GF-D8 (cell line): ENCODE results near the gene CLMN.

Experiments
- DNase-seq: peaks from one replicate; lab custom pipeline; 2025; lab: John Stamatoyannopoulos, UW

Gene CLMN

GRCh38 chr14:95320078-95320895, 579 bp upstream of the CLMN start:
- no peak for DNase-seq

GRCh38 chr14:95318399-95319311, 1.1 kb downstream of the CLMN start:
- DNase-seq = no peak

- no peak for DNase-seq
Measured at GRCh38 chr14:95317817-95318343, 1.8 kb downstream of the CLMN start.

GRCh38 chr14:95316821-95317220, 2.9 kb downstream of the CLMN start:
- DNase-seq = no peak

GRCh38 chr14:95315579-95315978, 4.1 kb downstream of the CLMN start:
- DNase-seq = no peak

- no peak for DNase-seq
Measured at GRCh38 chr14:95315156-95315555, 4.6 kb downstream of the CLMN start.

- no peak for DNase-seq
Measured at GRCh38 chr14:95314609-95315008, 5.1 kb downstream of the CLMN start.

- DNase-seq = peak; percentile 0
Measured at GRCh38 chr14:95313707-95314106, 6.0 kb downstream of the CLMN start.

GRCh38 chr14:95313190-95313589, 6.5 kb downstream of the CLMN start:
- no peak for DNase-seq

GRCh38 chr14:95312311-95312710, 7.4 kb downstream of the CLMN start:
- DNase-seq = no peak

GRCh38 chr14:95311752-95312151, 8.0 kb downstream of the CLMN start:
- no peak for DNase-seq

GRCh38 chr14:95310635-95311380, 8.9 kb downstream of the CLMN start:
- no peak for DNase-seq

GRCh38 chr14:95309261-95310051, 10.3 kb downstream of the CLMN start:
- DNase-seq = no peak

GRCh38 chr14:95308073-95308472, 11.6 kb downstream of the CLMN start:
- no peak for DNase-seq

GRCh38 chr14:95307402-95308041, 12.2 kb downstream of the CLMN start:
- DNase-seq = no peak

- DNase-seq = no peak
Measured at GRCh38 chr14:95305940-95306339, 13.8 kb downstream of the CLMN start.

- no peak for DNase-seq
Measured at GRCh38 chr14:95305145-95305544, 14.6 kb downstream of the CLMN start.

GRCh38 chr14:95304342-95304741, 15.4 kb downstream of the CLMN start:
- DNase-seq = no peak

GRCh38 chr14:95303552-95303951, 16.2 kb downstream of the CLMN start:
- no peak for DNase-seq

- DNase-seq = no peak
Measured at GRCh38 chr14:95302667-95303506, 16.8 kb downstream of the CLMN start.
